Adrenal gland (tissue), 5 donors: Measurements from ENCODE around the gene CIB2.

Experiments used
- CTCF ChIP-seq, 6 experiments: fragments of 450-650 bp in 4 of 6; fragments of 200-600 bp in 2 of 6; sonication (generic) in 1 of 6; IDR thresholded peaks; 1 replicate in 5 of 6; 2 replicates in 1 of 6; pipeline versions ENCODE4 v1.5.1 to v1.8.0; 2016 to 2021; ENCODE audit warnings: antibody characterized with exemption in 6 of 6, mild to moderate bottlenecking in 2 of 6, moderate library complexity in 1 of 6
- POLR2A ChIP-seq, 2 donors: fragments of 450-650 bp; IDR thresholded peaks; one replicate each; pipeline ENCODE4 v1.6.1; 2017; ENCODE audit warnings: antibody characterized with exemption in 2 of 2, mild to moderate bottlenecking in 2 of 2, moderate library complexity in 1 of 2
- donor health status: DM: no; HTN: no; CAD: no.

GRCh38 chr15:78154955-78155354, 23.7 kb upstream of the CIB2 start:
- TF ChIP-seq CTCF (IDR thresholded peaks at IDR 0.05) (no peak), POLR2A (IDR thresholded peaks at IDR 0.05) (no peak)
